Measurements from ENCODE around the gene CUL5. TPM values are rescaled to one million over a fixed set of nuclear protein-coding genes. Genes with fewer than 3 reads are reported as not detected.

Gene CUL5
- total RNA-seq, 1 donor from 2014 or later, result 42.0 TPM

- intact Hi-C loops (cut with micrococcal nuclease), result no loop called here
- peaks cover 64% of the 10 kb centered on the region for H3K36me3 Mint-ChIP-seq (ENCODE audit: low read depth)
- ATAC-seq (ENCODE audit: low read depth), result no peak
- H3K9me3 Mint-ChIP-seq, result no peaks in the 10 kb centered on the region
- TF ChIP-seq CTCF (IDR thresholded peaks at IDR 0.05), result no peak
- peaks cover 12% of the 10 kb centered on the region for H3K4me1 Mint-ChIP-seq
- ChIA-PET CTCF (no interaction called here), POLR2A (no interaction called here)
- no peak overlapping the region for H3K27ac Mint-ChIP-seq
- DNase-seq, result no peak
- no peaks in the 10 kb centered on the region for H3K27me3 Mint-ChIP-seq
- no peak overlapping the region for H3K4me3 Mint-ChIP-seq
These were observed 25.3 kb downstream of the CUL5 start for GRCh38 chr11:108034034-108034433.

GRCh38 chr11:108034952-108035351, 26.3 kb downstream of the CUL5 start:
- intact Hi-C loops (cut with micrococcal nuclease), result no loop called here
- H3K9me3 Mint-ChIP-seq, result no peaks in the 10 kb centered on the region
- ATAC-seq (ENCODE audit: low read depth) (no peak), DNase-seq (no peak)
- ChIA-PET POLR2A (no interaction called here), CTCF (no interaction called here)
- no peaks in the 10 kb centered on the region for H3K27me3 Mint-ChIP-seq
- peaks cover 13% of the 10 kb centered on the region for H3K4me1 Mint-ChIP-seq
- TF ChIP-seq CTCF (IDR thresholded peaks at IDR 0.05), result no peak
- no peak overlapping the region for H3K4me3 Mint-ChIP-seq
- no peak overlapping the region for H3K27ac Mint-ChIP-seq
- peaks cover 70% of the 10 kb centered on the region for H3K36me3 Mint-ChIP-seq (ENCODE audit: low read depth)

- DNase-seq, result no peak
- H3K4me1 Mint-ChIP-seq, result peaks cover 12% of the 10 kb centered on the region
- no peaks in the 10 kb centered on the region for H3K27me3 Mint-ChIP-seq
- no peaks in the 10 kb centered on the region for H3K9me3 Mint-ChIP-seq
- TF ChIP-seq CTCF (IDR thresholded peaks at IDR 0.05), result no peak
- ChIA-PET POLR2A (no interaction called here), CTCF (no interaction called here)
- no peak for ATAC-seq (ENCODE audit: low read depth)
- intact Hi-C loops (cut with micrococcal nuclease), result no loop called here
- no peak overlapping the region for H3K4me3 Mint-ChIP-seq
- no peak overlapping the region for H3K27ac Mint-ChIP-seq
- peaks cover 69% of the 10 kb centered on the region for H3K36me3 Mint-ChIP-seq (ENCODE audit: low read depth)
These were observed 27.0 kb downstream of the CUL5 start for GRCh38 chr11:108035690-108036089.

GRCh38 chr11:108037211-108037610, 28.5 kb downstream of the CUL5 start:
- Mint-ChIP-seq H3K36me3 (ENCODE audit: low read depth) (peaks cover 59% of the 10 kb centered on the region), H3K9me3 (no peaks in the 10 kb centered on the region), H3K4me3 (no peak overlapping the region), H3K27me3 (no peaks in the 10 kb centered on the region), H3K27ac (no peak overlapping the region), H3K4me1 (peaks cover 9% of the 10 kb centered on the region)
- intact Hi-C loops (cut with micrococcal nuclease), result no loop called here
- TF ChIP-seq CTCF (IDR thresholded peaks at IDR 0.05), result no peak
- POLR2A ChIA-PET, result no interaction called here
- ATAC-seq (ENCODE audit: low read depth), result no peak
- CTCF ChIA-PET, result interaction anchor here (0.7 kb wide), 1 partner anchor 664 kb away, joined by 3 read pairs; no protein-coding TSS in a partner anchor
- DNase-seq, result no peak

GRCh38 chr11:108037636-108038035, 28.9 kb downstream of the CUL5 start:
- intact Hi-C loops (cut with micrococcal nuclease), result no loop called here
- no peak for TF ChIP-seq CTCF (IDR thresholded peaks at IDR 0.05)
- ATAC-seq (ENCODE audit: low read depth) (no peak), DNase-seq (no peak)
- ChIA-PET CTCF (interaction anchor here (0.7 kb wide), 1 partner anchor 664 kb away, joined by 3 read pairs; no protein-coding TSS in a partner anchor), POLR2A (no interaction called here)
- H3K4me3 Mint-ChIP-seq, result no peak overlapping the region
- H3K27ac Mint-ChIP-seq, result no peak overlapping the region
- no peaks in the 10 kb centered on the region for H3K9me3 Mint-ChIP-seq
- H3K4me1 Mint-ChIP-seq, result peaks cover 7% of the 10 kb centered on the region
- H3K36me3 Mint-ChIP-seq (ENCODE audit: low read depth), result peaks cover 58% of the 10 kb centered on the region
- no peaks in the 10 kb centered on the region for H3K27me3 Mint-ChIP-seq

Measured in activated B cell treated with CpG ODN at 0.5 μM for 24 hours (primary cell).